ENCODE results near the gene SFRP4.
A peak's percentile ranks its signal among the peaks of the same experiment; 100 is the strongest.
"Not testable (repeated sequence)": the region's sequence is repeated elsewhere in the genome, so short reads cannot be mapped to it uniquely, and the experiment has no call there.

SFRP4 gene

GRCh38 chr7:37916673-37917660, at the start of gene SFRP4:
Gene SFRP4 (minus strand): TSS chr7:37916817. CDS start chr7:37916537, 280 bp downstream.
- DNase-seq = peak; percentile 80

GRCh38 chr7:37964196-37964595, 47.6 kb upstream of the SFRP4 start:
- DNase-seq = no peak

- no peak for DNase-seq
Observed at GRCh38 chr7:37961251-37961650, 44.6 kb upstream of the SFRP4 start.

GRCh38 chr7:37960483-37960882, 43.9 kb upstream of the SFRP4 start:
- DNase-seq = no peak

- DNase-seq = no peak
Observed at GRCh38 chr7:37957221-37957970, 40.8 kb upstream of the SFRP4 start.

GRCh38 chr7:37956791-37957190, 40.2 kb upstream of the SFRP4 start:
- no peak for DNase-seq

- DNase-seq = not testable (repeated sequence)
Observed at GRCh38 chr7:37954217-37954616, 37.6 kb upstream of the SFRP4 start.

- DNase-seq = no peak
Observed at GRCh38 chr7:37952240-37952639, 35.6 kb upstream of the SFRP4 start.

GRCh38 chr7:37947941-37948210, 31.3 kb upstream of the SFRP4 start:
- no peak for DNase-seq

GRCh38 chr7:37947138-37947940, 30.7 kb upstream of the SFRP4 start:
- DNase-seq = peak; percentile 54

- no peak for DNase-seq
Observed at GRCh38 chr7:37945336-37945735, 28.7 kb upstream of the SFRP4 start.

- peak; percentile 15 for DNase-seq
Observed at GRCh38 chr7:37944737-37945054, 28.1 kb upstream of the SFRP4 start.

GRCh38 chr7:37943905-37944736, 27.5 kb upstream of the SFRP4 start:
- peak; percentile 14 for DNase-seq

GRCh38 chr7:37942934-37943610, 26.5 kb upstream of the SFRP4 start:
- DNase-seq = peak; percentile 52

- DNase-seq = no peak
Observed at GRCh38 chr7:37933018-37933566, 16.5 kb upstream of the SFRP4 start.

GRCh38 chr7:37932543-37932942, 15.9 kb upstream of the SFRP4 start:
- no peak for DNase-seq

- no peak for DNase-seq
Observed at GRCh38 chr7:37930226-37930948, 13.8 kb upstream of the SFRP4 start.

- DNase-seq = no peak
Observed at GRCh38 chr7:37928878-37929277, 12.3 kb upstream of the SFRP4 start.

- no peak for DNase-seq
Observed at GRCh38 chr7:37927773-37928444, 11.3 kb upstream of the SFRP4 start.

GRCh38 chr7:37925620-37926019, 9.0 kb upstream of the SFRP4 start:
- no peak for DNase-seq

Data from retina (tissue), 1 donor.